ENCODE data around the gene BABAM1. TPM values are rescaled to one million over a fixed set of nuclear protein-coding genes. Genes with fewer than 3 reads are reported as not detected.
A peak's percentile ranks its signal among the peaks of the same experiment; 100 is the strongest.
"Not testable (repeated sequence)": the region's sequence is repeated elsewhere in the genome, so short reads cannot be mapped to it uniquely, and the experiment has no call there.

Gene BABAM1
- total RNA-seq, 2 experiments from 2014 or later, result 111 to 113 TPM

DNA sequence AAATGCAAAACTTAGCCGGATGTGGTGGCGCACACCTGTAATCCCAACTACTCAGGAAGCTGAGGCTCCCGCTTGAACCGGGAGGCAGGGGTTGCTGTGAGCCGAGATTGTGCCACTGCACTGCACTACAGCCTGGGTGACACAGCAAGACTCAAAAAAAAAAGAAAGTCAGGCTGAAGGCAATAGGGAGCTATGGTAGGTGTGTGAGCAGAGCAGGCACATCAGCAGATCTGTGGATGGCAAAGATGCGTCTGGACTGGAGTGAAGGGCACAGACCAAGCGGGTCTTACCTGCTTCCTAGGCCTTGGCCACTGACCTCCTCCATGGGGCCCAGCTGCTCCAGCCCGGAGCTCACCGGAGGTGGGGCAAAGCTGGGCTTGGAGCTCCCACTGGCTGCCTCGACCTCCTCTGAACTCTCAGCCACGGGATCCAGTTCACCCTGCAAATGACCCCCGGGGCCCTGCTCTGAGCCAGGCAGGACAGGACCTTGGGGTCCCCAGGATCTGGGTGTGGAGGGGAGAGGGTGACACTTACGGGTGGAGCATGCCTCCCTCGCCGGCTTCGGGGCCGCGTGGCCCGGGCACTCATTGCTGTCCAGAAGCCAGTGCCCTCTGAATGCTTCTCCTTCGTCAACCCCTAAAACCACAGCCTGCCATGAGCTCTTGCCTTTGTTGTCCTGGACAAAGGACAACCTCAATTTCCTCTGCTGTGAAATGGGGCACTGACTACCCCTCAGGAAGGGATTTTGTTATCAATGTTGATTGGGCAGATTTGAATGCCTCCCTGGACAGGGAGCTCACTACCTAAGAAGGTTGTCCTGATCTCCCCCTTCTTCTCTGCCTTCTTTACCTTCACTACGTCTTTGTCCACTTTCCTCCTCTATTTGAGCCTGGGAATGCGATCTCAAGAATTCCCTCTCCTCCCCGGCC, 3.3 kb upstream of the BABAM1 start:
- Mint-ChIP-seq H3K9me3 (no peaks in the 10 kb centered on the region), H3K4me3 (no peak overlapping the region), H3K4me1 (peaks cover 32% of the 10 kb centered on the region), H3K27ac (peak overlapping the region; percentile 76), H3K36me3 (ENCODE audit: low read depth) (peaks cover under 1% of the 10 kb centered on the region), H3K27me3 (no peaks in the 10 kb centered on the region)
- no peak for DNase-seq
- ChIA-PET POLR2A (interaction anchor here (0.6 kb wide), 1 partner anchor 10 kb away, joined by 4 read pairs; no protein-coding TSS in a partner anchor), CTCF (interaction anchor here (0.6 to 1.9 kb wide), 7 partner anchors 8 to 200 kb away, joined by 3 to 7 read pairs (median 5); partner anchors contain the start of gene ANKLE1)

DNA sequence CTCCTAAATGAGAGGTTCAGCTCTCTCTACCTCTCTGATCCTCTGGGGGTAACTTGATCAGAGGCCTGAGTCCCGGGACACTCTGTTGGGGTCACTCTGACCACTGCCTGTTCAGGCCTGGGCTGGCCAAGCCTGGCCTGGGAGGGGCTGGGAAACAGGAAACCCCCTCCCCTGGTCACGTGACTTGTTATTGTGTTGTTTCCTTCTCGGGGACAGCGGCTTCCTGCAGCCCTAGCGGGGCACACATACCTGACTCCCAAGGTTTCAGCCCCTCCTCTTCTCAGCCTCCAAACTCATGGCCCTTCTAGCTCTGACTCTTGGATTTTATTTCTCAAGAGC, 2.6 kb upstream of the BABAM1 start, which contains the start of gene USHBP1:
Gene USHBP1, minus strand, starts transcription at position 105 of the 339 bp plus-strand sequence. CDS start 446 bp downstream, outside the sequence.
- ChIA-PET CTCF (interaction anchor here (1.3 to 1.9 kb wide), 3 partner anchors 9 to 19 kb away, joined by 5 to 7 read pairs (median 5); no protein-coding TSS in a partner anchor), POLR2A (no interaction called here)
- H3K4me3 Mint-ChIP-seq, result no peak within 1 kb of the TSS
- H3K27me3 Mint-ChIP-seq, result no peaks in the 10 kb centered on the region
- no peak for DNase-seq
- peaks cover 32% of the 10 kb centered on the region for H3K4me1 Mint-ChIP-seq
- no peaks in the 10 kb centered on the region for H3K9me3 Mint-ChIP-seq
- H3K27ac Mint-ChIP-seq, result peak within 1 kb of the TSS; percentile 76
- H3K36me3 Mint-ChIP-seq (ENCODE audit: low read depth), result peaks cover 2% of the 10 kb centered on the region

DNA sequence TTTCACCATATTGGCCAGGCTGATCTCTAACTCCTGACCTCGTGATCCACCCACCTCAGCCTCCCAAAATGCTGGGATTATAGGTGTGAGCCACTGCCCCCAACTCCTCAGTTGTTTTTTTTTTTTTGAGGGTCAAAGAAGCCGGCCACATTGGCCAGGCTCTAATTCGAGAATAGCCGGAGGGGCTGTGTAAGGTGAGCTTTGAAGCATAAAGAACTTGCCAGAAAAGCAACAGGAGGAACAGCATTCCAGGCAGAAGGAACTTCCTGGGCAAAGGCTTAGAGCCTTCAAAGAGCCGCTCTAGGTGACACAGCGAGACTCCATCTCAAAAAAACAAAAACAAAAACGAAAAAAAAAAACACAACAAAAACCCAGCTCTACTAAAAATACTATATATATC, 1.2 kb upstream of the BABAM1 start:
- H3K27ac Mint-ChIP-seq, result no peak overlapping the region
- no peak overlapping the region for H3K4me3 Mint-ChIP-seq
- no peaks in the 10 kb centered on the region for H3K9me3 Mint-ChIP-seq
- H3K36me3 Mint-ChIP-seq (ENCODE audit: low read depth), result peaks cover 6% of the 10 kb centered on the region
- H3K4me1 Mint-ChIP-seq, result peaks cover 28% of the 10 kb centered on the region
- POLR2A ChIA-PET, result interaction anchor here (0.6 kb wide), 1 partner anchor 447 kb away, joined by 5 read pairs; no protein-coding TSS in a partner anchor
- no peak for DNase-seq
- H3K27me3 Mint-ChIP-seq, result no peaks in the 10 kb centered on the region
- CTCF ChIA-PET, result interaction anchor here (0.8 to 2.5 kb wide), 10 partner anchors 8 to 51 kb away, joined by 4 to 16 read pairs (median 6); partner anchors contain the start of genes ANKLE1 and USE1

DNA sequence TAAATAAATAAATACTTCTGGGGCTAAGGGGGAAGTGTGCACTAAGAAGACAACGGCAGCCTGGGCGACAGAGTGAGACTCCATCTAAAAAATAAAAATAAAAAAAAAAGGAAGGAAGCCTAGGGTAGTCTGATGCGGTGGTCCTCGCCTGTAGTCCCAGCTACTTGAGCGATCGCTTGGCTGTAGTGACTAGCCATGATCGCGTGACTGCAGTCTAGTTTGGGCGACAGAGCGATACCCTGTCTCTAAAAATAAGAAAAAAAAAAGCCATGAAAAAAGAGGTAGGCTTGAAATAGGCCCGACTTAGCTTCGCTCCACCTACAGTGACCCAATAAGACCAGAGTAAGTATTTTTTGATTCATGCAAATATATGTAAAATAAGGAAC, 661 bp upstream of the BABAM1 start:
- peak overlapping the region; percentile 80 for H3K4me3 Mint-ChIP-seq
- POLR2A ChIA-PET, result interaction anchor here (0.7 to 0.9 kb wide), 3 partner anchors 13 to 52 kb away, joined by 3 to 4 read pairs (median 3); partner anchors contain the start of gene USE1
- no peaks in the 10 kb centered on the region for H3K9me3 Mint-ChIP-seq
- CTCF ChIA-PET, result interaction anchor here (0.6 to 2.5 kb wide), 13 partner anchors 9 to 773 kb away, joined by 3 to 16 read pairs (median 5); partner anchors contain the start of genes ANKLE1, MRPL34 and USE1
- H3K36me3 Mint-ChIP-seq (ENCODE audit: low read depth), result peaks cover 11% of the 10 kb centered on the region
- H3K27me3 Mint-ChIP-seq, result no peaks in the 10 kb centered on the region
- H3K4me1 Mint-ChIP-seq, result peaks cover 27% of the 10 kb centered on the region
- DNase-seq, result no peak
- H3K27ac Mint-ChIP-seq, result peak overlapping the region; percentile 79

DNA sequence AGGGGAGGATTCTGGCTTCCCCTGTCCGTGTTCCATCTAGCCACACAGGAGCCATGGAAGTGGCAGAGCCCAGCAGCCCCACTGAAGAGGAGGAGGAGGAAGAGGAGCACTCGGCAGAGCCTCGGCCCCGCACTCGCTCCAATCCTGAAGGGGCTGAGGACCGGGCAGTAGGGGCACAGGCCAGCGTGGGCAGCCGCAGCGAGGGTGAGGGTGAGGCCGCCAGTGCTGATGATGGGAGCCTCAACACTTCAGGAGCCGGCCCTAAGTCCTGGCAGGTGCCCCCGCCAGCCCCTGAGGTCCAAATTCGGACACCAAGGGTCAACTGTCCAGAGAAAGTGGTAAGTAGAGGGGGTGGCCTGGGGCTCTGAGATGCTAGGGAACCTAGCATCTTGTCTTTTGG, 1.5 kb downstream of the BABAM1 start:
- Mint-ChIP-seq H3K4me1 (peaks cover 26% of the 10 kb centered on the region), H3K27ac (no peak overlapping the region), H3K27me3 (no peaks in the 10 kb centered on the region), H3K36me3 (ENCODE audit: low read depth) (peaks cover 16% of the 10 kb centered on the region), H3K4me3 (peak overlapping the region; percentile 51), H3K9me3 (no peaks in the 10 kb centered on the region)
- CTCF ChIA-PET, result interaction anchor here (0.7 kb wide), 1 partner anchor 1395 kb away, joined by 3 read pairs; no protein-coding TSS in a partner anchor
- DNase-seq, result no peak
- POLR2A ChIA-PET, result no interaction called here

DNA sequence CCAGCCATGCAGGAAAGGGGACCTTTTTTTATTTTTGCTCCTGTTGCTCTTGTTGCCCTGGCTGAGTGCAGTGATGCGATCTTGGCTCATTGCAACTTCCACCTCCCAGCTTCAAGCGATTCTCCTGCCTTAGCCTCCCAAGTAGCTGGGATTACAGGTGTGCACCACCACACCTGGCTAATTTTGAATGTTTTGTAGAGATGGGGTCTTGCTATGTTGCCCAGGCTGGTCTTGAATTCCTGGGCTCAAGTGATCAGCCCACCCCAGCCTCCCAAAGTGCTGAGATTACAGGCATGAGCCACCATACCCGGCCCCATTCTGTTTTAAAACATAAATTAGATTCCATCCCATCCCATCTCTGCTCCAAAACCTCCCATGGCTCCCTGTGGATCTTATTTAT, 7.6 kb downstream of the BABAM1 start:
- H3K27ac Mint-ChIP-seq, H3K27me3 Mint-ChIP-seq, POLR2A ChIA-PET, H3K4me3 Mint-ChIP-seq, H3K9me3 Mint-ChIP-seq, CTCF ChIA-PET, DNase-seq, H3K4me1 Mint-ChIP-seq: not testable (repeated sequence)
- peaks cover 32% of the 10 kb centered on the region for H3K36me3 Mint-ChIP-seq (ENCODE audit: low read depth)

DNA sequence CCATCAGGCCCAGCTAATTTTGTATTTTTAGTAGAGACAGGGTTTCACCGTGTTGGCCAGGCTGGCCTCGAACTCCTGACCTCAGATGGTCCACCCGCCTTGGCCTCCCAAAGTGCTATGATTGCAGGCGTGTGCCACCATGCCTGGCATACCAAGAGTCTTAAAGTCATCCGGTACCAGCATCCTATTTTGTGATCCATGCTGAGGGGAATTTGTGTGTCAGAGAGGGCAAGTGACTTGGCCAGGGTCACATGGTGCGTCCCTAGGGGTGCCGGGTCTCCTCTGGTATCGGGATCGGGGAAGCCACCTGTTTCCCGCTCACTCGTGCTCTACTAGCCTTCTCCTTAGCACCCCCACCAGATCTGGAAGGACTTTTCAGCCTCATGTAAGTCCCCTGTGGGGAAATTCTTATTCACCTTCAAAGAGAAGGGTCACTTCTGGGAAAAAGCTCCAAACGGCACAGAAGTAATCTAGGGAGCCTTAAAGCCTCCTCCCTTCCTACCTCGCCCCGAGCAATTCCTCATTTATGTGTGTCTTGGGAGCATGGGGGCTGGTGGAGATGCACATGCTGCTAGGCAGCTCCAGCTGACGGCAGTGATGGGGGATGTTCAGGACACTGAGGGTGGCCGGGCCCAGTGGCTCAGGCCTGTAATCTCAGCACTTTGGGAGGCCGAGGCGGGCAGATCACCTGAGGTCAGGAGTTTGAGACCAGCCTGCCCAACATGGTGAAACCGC, 8.4 kb downstream of the BABAM1 start:
- Mint-ChIP-seq H3K27ac (no peak overlapping the region), H3K36me3 (ENCODE audit: low read depth) (peaks cover 28% of the 10 kb centered on the region), H3K27me3 (no peaks in the 10 kb centered on the region), H3K9me3 (no peaks in the 10 kb centered on the region), H3K4me1 (no peaks in the 10 kb centered on the region), H3K4me3 (no peak overlapping the region)
- no peak for DNase-seq
- ChIA-PET POLR2A (no interaction called here), CTCF (interaction anchor here (1.2 to 1.9 kb wide), 2 partner anchors 8 to 17 kb away, joined by 4 to 8 read pairs; partner anchors contain the start of gene BABAM1)

DNA sequence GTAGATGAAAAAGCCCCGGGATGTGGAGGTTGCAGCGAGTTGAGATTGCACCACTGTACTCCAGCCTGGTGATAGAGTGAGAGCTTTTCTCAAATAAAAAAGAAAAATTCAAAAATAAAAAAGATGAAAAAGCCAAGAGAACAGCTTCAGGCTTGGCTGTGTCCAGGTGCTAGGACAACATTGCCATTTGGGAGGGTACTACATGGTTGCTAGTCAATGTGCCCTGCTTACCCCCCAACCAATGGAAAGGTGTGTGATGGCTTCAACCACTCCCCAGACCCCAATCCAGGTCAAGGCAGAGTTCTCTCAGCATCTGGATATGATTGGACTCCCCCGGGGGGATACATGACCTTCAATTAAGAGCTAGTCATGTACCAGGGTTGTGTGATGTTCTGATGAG, 12.2 kb downstream of the BABAM1 start:
- H3K4me1 Mint-ChIP-seq, result peaks cover 13% of the 10 kb centered on the region
- H3K36me3 Mint-ChIP-seq (ENCODE audit: low read depth), result peaks cover 17% of the 10 kb centered on the region
- no peak for DNase-seq
- peaks cover 2% of the 10 kb centered on the region for H3K27me3 Mint-ChIP-seq
- no peak overlapping the region for H3K4me3 Mint-ChIP-seq
- CTCF ChIA-PET, result interaction anchor here (0.6 to 3.2 kb wide), 2 partner anchors 12 to 570 kb away, joined by 3 to 23 read pairs; no protein-coding TSS in a partner anchor
- POLR2A ChIA-PET, result interaction anchor here (0.7 kb wide), 1 partner anchor 12 kb away, joined by 3 read pairs; the partner anchor contains the start of gene BABAM1
- H3K27ac Mint-ChIP-seq, result no peak overlapping the region
- H3K9me3 Mint-ChIP-seq, result no peaks in the 10 kb centered on the region

DNA sequence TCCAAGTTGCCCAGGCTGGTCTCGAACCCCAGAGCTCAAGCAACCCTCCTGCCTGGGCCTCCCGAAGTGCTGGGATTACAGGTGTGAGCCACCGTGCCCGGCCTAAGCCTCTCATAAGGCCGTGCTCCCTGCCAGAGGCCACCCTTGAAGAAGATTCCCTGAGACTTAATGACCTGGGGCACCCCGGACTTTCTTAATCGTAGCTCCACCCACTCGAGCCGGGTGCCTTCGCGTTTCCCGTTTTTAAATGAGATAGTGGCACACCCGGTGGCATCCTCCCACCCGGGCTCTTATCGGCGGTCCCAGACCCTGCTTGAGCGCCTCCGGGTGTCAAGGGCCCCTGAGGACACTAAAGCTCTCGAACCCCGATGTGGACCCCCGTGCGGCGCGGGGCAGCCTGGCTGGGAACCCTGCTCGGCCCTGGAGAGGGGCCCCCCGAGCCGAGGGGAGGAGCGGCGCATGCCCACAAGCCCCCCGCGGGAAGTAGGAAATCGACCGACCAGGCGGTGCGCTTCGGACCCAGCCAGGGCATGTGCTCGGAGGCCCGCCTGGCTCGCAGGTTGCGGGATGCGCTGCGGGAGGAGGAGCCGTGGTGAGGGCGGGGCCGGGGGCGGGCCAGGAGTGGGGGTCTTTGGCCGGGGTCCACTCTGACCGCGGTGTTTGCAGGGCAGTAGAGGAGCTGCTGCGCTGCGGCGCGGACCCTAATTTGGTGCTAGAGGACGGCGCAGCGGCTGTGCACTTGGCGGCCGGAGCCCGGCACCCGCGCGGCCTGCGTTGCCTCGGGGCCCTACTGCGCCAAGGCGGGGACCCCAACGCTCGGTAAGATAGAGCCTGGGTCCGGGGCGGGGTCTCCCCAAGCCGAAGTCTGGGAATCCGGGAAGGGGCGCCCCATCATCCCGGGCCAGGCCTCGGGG, 14.4 kb downstream of the BABAM1 start, which contains the start of gene ANKLE1:
Gene ANKLE1, plus strand, starts transcription at position 511 of the 914 bp plus-strand sequence. Its CDS starts 20 bp downstream, at position 531.
- CTCF ChIA-PET, result interaction anchor here (0.6 to 3.8 kb wide), 17 partner anchors 10 to 621 kb away, joined by 3 to 23 read pairs (median 4); partner anchors contain the start of genes ABHD8, BABAM1, DDA1 and MRPL34
- no peak within 1 kb of the TSS for H3K27ac Mint-ChIP-seq
- peaks cover 7% of the 10 kb centered on the region for H3K36me3 Mint-ChIP-seq (ENCODE audit: low read depth)
- H3K4me3 Mint-ChIP-seq, result peak within 1 kb of the TSS; percentile 72
- peaks cover 13% of the 10 kb centered on the region for H3K4me1 Mint-ChIP-seq
- POLR2A ChIA-PET, result no interaction called here
- H3K9me3 Mint-ChIP-seq, result no peaks in the 10 kb centered on the region
- DNase-seq, result no peak
- H3K27me3 Mint-ChIP-seq, result peaks cover 2% of the 10 kb centered on the region

DNA sequence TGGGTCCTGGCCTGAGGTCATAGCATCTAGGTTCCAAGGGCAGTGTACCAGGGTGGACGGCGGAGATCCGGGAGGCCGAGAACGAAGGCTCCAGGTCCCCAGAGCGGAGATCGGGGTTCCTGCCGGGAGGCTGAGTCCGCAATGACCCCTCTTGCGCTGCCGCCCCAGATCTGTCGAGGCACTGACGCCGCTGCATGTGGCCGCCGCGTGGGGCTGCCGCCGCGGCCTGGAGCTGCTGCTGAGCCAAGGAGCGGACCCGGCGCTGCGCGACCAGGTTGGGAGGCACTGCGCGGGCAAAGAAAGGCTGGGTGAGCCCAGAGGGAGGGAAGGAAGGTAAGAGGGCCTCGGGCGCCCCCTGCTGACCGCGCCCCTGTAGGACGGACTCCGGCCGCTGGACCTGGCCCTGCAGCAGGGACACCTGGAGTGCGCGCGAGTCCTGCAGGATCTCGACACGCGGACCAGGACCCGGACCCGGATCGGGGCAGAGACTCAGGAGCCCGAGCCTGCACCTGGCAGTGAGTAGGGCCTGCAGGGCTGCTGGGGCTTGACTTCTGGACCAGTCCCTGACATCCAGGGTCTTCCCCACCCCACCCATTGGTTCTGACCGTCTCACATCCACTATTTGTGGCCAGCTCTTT, 15.4 kb downstream of the BABAM1 start:
- Mint-ChIP-seq H3K9me3 (no peaks in the 10 kb centered on the region), H3K36me3 (ENCODE audit: low read depth) (peaks cover under 1% of the 10 kb centered on the region), H3K4me1 (peaks cover 13% of the 10 kb centered on the region), H3K4me3 (peak overlapping the region; percentile 72), H3K27me3 (peaks cover 2% of the 10 kb centered on the region), H3K27ac (no peak overlapping the region)
- ChIA-PET POLR2A (no interaction called here), CTCF (interaction anchor here (0.6 to 3.8 kb wide), 16 partner anchors 9 to 622 kb away, joined by 3 to 23 read pairs (median 5); partner anchors contain the start of genes ABHD8, BABAM1, DDA1 and TMEM38A)
- peak; percentile 79 for DNase-seq

DNA sequence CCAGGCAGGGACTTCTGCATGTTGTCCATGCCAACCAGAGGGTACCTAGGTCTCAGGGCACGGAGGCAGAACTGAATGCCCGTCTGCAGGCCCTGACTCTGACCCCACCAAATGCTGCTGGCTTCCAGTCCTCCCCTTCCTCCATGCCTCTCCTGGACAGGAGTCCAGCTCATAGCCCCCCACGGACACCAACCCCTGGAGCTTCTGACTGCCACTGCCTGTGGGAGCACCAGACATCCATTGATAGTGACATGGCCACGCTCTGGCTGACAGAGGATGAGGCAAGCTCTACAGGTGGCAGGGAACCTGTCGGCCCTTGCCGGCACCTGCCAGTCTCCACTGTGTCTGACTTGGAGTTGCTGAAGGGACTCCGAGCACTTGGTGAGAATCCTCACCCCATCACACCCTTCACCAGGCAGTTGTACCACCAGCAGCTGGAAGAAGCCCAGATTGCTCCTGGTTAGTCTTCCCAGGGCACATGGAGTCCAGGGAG, 16.3 kb downstream of the BABAM1 start:
- Mint-ChIP-seq H3K36me3 (ENCODE audit: low read depth) (no peaks in the 10 kb centered on the region), H3K27me3 (peaks cover 2% of the 10 kb centered on the region), H3K4me1 (peaks cover 13% of the 10 kb centered on the region), H3K4me3 (no peak overlapping the region), H3K9me3 (no peaks in the 10 kb centered on the region), H3K27ac (no peak overlapping the region)
- DNase-seq, result no peak
- CTCF ChIA-PET, result interaction anchor here (0.6 to 3.8 kb wide), 12 partner anchors 9 to 210 kb away, joined by 3 to 12 read pairs (median 5); partner anchors contain the start of genes BABAM1, DDA1 and USHBP1
- POLR2A ChIA-PET, result no interaction called here
